ENCODE results near the gene EIF4H.

DNA sequence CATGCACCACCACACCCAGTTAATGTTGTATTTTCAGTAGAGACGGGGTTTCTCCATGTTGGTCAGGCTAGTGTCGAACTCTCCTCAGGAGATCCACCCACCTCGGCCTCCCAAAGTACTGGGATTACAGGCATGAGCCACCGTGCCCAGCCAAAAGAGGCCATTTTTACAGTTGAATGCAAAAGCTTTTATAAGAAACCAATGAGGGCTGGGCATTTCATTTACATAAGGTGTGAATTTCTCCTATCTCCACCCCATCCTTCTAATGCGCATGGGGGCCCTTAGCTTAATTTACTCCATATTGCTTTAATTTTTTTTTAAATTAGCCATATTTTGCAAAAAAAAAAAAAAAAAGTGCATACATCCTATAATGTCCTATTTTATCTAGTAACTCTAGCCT lies 25.1 kb upstream of the EIF4H start:
- TF ChIP-seq CTCF (IDR thresholded peaks at IDR 0.05; ENCODE audit: insufficient read depth, low read depth, low read length) (no peak), EZH2 (IDR thresholded peaks at IDR 0.05; ENCODE audit: insufficient read depth, low read length) (no peak)
